GM12875 (cell line): Measurements from ENCODE around the gene AHCYL2.

ENCODE experiments used
- H3K4me3 ChIP-seq: one replicate; pipeline ENCODE4 v1.5.1; 2011; ENCODE audit warnings: low read depth, low read length, control low read depth
- TF ChIP-seq, protein P1 (sequence below): IDR thresholded peaks from 2 replicates; pipeline ENCODE4 v1.5.1; 2011; ENCODE audit warnings: low read depth, mild to moderate bottlenecking, control low read depth, inconsistent platforms, low read length, moderate library complexity, borderline replicate concordance; ENCODE audit not compliant: insufficient read depth

Gene AHCYL2

DNA sequence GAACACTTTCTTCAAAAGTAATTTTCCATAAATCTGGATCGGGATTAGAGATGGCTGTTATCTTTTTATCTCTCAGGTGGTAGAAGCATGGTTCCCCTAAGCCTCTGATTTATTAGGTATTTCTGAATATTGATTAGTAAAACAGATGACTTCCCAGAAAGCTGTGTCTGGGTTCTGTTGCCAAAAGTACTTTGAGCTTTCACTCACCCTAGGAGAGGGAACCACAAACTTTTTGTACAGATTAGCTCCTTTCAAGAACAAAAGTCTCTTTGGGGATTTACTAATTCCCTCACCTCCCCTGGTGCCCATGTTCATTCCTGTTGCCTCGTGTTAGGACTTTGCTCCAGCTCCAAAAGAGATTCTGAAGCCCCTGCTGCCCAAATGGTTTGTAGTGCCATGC is 162.7 kb downstream of the AHCYL2 start:
- TF ChIP-seq, protein P1, sequence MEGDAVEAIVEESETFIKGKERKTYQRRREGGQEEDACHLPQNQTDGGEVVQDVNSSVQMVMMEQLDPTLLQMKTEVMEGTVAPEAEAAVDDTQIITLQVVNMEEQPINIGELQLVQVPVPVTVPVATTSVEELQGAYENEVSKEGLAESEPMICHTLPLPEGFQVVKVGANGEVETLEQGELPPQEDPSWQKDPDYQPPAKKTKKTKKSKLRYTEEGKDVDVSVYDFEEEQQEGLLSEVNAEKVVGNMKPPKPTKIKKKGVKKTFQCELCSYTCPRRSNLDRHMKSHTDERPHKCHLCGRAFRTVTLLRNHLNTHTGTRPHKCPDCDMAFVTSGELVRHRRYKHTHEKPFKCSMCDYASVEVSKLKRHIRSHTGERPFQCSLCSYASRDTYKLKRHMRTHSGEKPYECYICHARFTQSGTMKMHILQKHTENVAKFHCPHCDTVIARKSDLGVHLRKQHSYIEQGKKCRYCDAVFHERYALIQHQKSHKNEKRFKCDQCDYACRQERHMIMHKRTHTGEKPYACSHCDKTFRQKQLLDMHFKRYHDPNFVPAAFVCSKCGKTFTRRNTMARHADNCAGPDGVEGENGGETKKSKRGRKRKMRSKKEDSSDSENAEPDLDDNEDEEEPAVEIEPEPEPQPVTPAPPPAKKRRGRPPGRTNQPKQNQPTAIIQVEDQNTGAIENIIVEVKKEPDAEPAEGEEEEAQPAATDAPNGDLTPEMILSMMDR: no peak
- H3K4me3 ChIP-seq: no peak overlapping the region

- TF ChIP-seq, protein P1: no peak
- H3K4me3 ChIP-seq: no peak overlapping the region
Measured at GRCh38 chr7:129388333-129389098, 163.7 kb downstream of the AHCYL2 start.

DNA sequence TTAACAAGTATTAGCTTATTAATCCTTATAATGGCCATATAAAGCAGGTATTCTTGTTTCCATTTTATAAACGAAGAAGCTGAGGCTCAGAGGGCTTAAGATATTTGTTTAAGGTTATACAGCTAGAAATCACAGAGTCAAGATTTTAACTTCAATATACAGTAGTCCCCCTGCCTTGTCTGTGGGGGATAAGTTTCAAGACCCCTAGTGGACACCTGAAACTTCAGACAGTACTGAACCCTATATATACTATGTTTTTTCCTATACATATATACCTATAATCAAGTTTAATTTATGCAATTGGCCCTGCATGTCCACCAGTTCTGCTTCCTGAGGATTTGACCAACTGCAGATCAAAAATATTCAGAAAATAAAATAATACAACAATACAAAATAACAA is 165.0 kb downstream of the AHCYL2 start:
- TF ChIP-seq, protein P1: no peak

GRCh38 chr7:129390314-129390713 is 165.5 kb downstream of the AHCYL2 start:
- TF ChIP-seq, protein P1: no peak
- H3K4me3 ChIP-seq: no peak overlapping the region

More for the DNA sequence above, 165.0 kb downstream of the AHCYL2 start:
- H3K4me3 ChIP-seq: no peak overlapping the region

GRCh38 chr7:129391546-129392171 is 166.8 kb downstream of the AHCYL2 start:
- H3K4me3 ChIP-seq: no peak overlapping the region
- TF ChIP-seq, protein P1: no peak

GRCh38 chr7:129393255-129393654 is 168.4 kb downstream of the AHCYL2 start:
- TF ChIP-seq, protein P1: no peak
- H3K4me3 ChIP-seq: no peak overlapping the region

DNA sequence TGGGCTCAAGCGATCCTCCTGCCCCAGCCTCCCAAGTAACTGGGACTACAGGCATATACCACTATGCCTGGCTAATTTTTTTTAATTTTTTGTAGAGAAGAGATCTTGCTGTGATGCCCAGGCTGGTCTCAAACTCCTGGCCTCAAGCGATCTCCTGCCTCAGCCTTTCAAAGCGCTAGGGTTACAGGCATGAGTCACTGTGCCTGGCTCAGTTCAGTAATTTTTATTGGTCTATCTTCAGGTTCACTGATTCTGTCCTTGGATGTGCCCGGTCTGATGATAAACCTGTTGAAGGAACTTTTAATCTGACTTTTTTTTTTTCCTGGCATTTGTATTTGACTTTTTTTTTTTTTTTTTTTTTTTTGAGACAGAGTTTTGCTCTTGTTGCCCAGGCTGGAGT is 169.3 kb downstream of the AHCYL2 start:
- TF ChIP-seq, protein P1: no peak
- no peak overlapping the region for H3K4me3 ChIP-seq
